Measurements from ENCODE around the gene ZNF354C. TPM values are rescaled to one million over a fixed set of nuclear protein-coding genes. Genes with fewer than 3 reads are reported as not detected.
"Not testable (repeated sequence)": the region's sequence is repeated elsewhere in the genome, so short reads cannot be mapped to it uniquely, and the experiment has no call there.

The ZNF354C gene
- 4.5 TPM for polyA plus RNA-seq (2013, experiment 1 of 2; ENCODE audit: insufficient read length)
- polyA plus RNA-seq (2013, experiment 2 of 2; ENCODE audit: insufficient read length), result 4.6 TPM

GRCh38 chr5:179060116-179061008 lies at the start of gene ZNF354C:
Gene ZNF354C (plus strand): TSS chr5:179060373. CDS start chr5:179062069, 1,696 bp downstream.
- DNase-seq, result peak; percentile 92

GRCh38 chr5:179023528-179024189 lies 36.5 kb upstream of the ZNF354C start, which contains the start of gene ZNF879:
Gene ZNF879 (plus strand): TSS chr5:179023804. CDS start chr5:179025005, 1,201 bp downstream.
- DNase-seq, result peak; percentile 96

GRCh38 chr5:179033004-179033580 lies 27.1 kb upstream of the ZNF354C start:
- DNase-seq, result no peak

- no peak for DNase-seq
These were observed 15.4 kb upstream of the ZNF354C start for GRCh38 chr5:179044765-179045164.

GRCh38 chr5:179051784-179052183 lies 8.4 kb upstream of the ZNF354C start:
- no peak for DNase-seq

GRCh38 chr5:179054036-179054785 lies 6.0 kb upstream of the ZNF354C start:
- DNase-seq, result no peak

GRCh38 chr5:179054876-179055275 lies 5.3 kb upstream of the ZNF354C start:
- no peak for DNase-seq

- DNase-seq, result no peak
These were observed 4.7 kb upstream of the ZNF354C start for GRCh38 chr5:179055436-179055835.

- no peak for DNase-seq
These were observed 4.3 kb upstream of the ZNF354C start for GRCh38 chr5:179055841-179056240.

GRCh38 chr5:179061025-179061424 lies 852 bp downstream of the ZNF354C start:
- DNase-seq, result no peak

- no peak for DNase-seq
These were observed 5.5 kb downstream of the ZNF354C start for GRCh38 chr5:179065703-179066102.

GRCh38 chr5:179079165-179079987 lies 19.2 kb downstream of the ZNF354C start:
- no peak for DNase-seq

- no peak for DNase-seq
These were observed 20.6 kb downstream of the ZNF354C start for GRCh38 chr5:179080724-179081123.

GRCh38 chr5:179089502-179089901 lies 29.3 kb downstream of the ZNF354C start:
- no peak for DNase-seq

- not testable (repeated sequence) for DNase-seq
These were observed 41.1 kb downstream of the ZNF354C start for GRCh38 chr5:179101282-179101681.

GRCh38 chr5:179110528-179110927 lies 50.4 kb downstream of the ZNF354C start:
- no peak for DNase-seq

GRCh38 chr5:179111267-179112207 lies 51.4 kb downstream of the ZNF354C start:
- no peak for DNase-seq

GRCh38 chr5:179112469-179113142 lies 52.4 kb downstream of the ZNF354C start:
- DNase-seq, result no peak

GRCh38 chr5:179113143-179113530 lies 53.0 kb downstream of the ZNF354C start:
- no peak for DNase-seq

All from fibroblast of skin of back (primary cell).